ENCODE results near the gene CAPN9.
A peak's percentile ranks its signal among the peaks of the same experiment; 100 is the strongest.
"Not testable (repeated sequence)": the region's sequence is repeated elsewhere in the genome, so short reads cannot be mapped to it uniquely, and the experiment has no call there.

The CAPN9 gene

GRCh38 chr1:230747127-230747730 lies at the start of gene CAPN9:
TSS of gene CAPN9 (plus strand) at chr1:230747388. CDS start at chr1:230747497, 109 bp downstream.
- DNase-seq = no peak

- DNase-seq = no peak
Measured at GRCh38 chr1:230698130-230698529, 49.1 kb upstream of the CAPN9 start.

DNA sequence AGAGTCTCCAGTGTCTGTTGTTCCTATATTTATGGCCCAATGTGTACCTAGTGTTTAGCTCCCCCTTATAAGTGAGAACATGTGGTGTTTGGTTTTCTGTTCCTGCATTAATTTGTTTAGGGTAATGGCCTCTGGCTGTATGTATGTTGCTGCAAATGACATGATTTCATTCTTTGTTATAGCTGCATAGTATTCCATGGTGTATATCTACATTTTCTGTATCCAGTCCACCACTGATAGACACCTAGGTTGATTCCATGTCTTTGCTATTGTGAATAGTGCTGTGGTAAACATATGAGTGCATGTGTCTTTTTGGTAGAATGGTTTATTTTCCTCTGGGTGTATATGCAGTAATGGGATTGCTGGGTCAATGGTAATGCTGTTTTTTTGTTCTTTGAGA lies 48.2 kb upstream of the CAPN9 start:
- not testable (repeated sequence) for DNase-seq

DNA sequence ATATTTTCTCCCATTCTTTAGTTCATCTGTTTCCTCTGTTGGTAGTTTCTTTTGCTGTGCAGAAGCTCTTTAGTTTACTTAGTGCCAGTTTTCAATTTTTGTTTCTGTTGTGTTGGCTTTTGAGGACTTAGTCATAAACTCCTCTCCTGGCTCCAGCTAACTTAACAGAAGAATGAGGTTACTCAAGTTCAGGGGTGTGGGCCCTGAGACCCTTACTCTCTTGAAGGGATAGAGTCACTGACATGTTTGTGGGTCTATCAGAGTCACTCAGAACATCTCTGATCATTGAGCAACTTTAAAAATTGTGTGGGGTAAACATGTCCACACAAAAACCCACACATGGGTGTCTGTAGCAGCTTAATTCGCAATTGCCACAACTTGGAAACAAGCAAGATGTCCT lies 47.5 kb upstream of the CAPN9 start:
- no peak for DNase-seq

DNA sequence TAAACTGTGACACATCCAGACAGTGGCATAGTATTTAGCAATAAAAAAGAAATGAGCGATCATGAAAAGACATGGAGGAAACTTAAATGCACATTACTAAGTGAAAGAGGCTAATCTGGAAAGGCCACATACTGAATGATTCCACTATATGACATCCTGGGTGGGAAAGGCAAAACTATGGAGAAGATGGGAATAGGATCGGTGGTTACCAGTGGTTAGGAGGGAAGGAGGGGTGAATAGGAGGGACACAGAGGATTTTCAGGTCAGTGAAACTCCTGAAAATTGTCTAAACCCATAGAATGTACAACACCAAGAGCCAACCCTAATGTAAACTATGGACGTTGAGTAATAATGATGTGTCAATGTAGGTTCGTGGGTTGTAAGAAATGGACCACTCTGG lies 47.1 kb upstream of the CAPN9 start:
- no peak for DNase-seq

DNA sequence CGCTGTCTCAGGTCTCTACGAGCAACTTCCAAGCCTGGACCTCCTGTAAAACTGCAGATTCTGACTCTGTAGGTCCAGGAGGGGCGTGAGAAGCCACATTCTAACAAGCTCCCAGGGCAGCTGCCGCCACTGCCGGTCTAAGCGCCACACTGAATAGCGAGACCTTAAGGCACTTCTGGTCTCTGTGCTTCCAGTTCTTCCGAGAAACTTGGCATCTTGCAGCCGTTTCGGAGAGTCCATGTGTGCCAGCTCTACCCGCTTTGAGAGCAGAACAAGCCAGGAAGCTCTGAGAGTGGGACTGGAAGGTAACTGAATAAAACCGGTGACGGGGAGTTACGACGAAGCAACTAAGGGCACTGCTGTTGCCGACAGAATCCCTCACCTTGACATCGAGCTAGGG lies 45.8 kb upstream of the CAPN9 start:
- peak in 24 of 58 donors; percentile 21 to 79 (median 48) for DNase-seq

DNA sequence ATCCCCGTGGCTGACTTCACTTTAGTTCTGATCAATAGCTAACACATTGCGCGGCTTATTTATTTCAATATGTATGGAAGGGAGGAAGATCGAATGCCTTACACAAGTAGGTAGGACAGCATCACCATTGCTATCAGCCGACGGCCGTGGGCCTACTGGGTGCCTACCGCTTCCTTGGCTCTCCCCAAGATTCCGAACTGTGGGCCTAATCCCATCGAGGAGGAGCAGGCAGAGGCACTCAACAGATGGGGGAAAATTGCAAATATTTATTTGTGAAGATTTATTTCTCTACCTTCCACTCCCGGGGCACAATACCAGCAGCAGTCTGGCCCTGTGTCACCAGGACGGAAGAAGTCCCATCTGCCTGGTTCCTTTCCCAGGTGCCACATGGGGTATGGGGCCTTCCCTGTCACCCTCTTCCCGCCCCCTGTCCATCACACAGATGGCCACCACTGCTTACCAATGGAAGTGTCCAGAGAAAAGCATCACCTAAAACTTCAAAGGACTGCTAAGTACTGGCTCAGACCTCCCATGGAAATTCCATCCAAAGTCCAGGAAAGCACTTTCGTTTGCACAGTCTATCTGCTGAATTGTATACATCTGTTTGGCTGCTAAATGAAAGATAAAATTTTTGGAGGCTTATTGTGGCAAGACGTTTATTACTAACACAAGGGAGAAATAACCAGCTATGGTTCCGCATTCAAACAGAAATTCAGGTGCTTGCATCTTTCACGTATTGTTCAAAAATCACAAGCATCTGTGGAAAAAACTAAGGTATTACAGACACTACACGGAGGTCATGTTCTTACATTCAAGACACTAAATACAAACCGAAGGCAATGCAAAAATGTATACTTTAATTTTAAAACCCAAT lies 45.1 kb upstream of the CAPN9 start:
- no peak for DNase-seq

GRCh38 chr1:230702934-230703678 lies 44.1 kb upstream of the CAPN9 start:
- no peak for DNase-seq

DNA sequence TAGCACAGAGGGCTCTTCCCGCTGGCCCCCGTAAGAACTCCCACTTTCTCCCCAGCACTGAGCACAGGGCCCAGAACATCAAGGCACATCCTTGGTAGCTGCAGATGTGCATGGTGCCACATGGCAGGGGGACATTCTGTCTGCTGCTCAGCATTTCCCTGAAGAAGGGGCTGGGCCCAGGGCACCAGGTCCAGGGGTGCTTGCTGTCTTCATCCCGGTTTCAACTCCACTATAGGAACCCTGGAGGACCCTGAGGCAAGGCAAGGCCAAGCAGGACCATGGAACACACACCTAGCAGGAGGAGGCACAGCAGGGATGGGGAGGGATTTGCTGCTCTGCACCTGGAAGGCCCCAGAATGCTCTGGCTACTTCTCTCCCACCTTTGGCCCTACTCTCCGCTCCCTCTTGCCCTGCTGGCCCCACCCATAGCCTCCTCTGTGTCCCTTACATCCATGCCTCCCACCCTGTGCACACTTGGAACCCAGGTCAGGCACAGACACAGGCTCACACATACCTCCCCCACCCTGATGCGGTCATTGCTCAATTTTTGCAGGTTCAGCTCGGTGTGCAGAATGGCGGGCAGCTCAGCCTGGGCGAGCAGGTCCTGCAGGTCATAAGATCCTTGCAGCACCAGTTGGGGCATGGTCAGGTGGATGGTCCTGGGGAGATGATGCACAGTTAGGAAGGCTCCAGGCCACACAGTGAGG lies 43.4 kb upstream of the CAPN9 start:
- DNase-seq = no peak

DNA sequence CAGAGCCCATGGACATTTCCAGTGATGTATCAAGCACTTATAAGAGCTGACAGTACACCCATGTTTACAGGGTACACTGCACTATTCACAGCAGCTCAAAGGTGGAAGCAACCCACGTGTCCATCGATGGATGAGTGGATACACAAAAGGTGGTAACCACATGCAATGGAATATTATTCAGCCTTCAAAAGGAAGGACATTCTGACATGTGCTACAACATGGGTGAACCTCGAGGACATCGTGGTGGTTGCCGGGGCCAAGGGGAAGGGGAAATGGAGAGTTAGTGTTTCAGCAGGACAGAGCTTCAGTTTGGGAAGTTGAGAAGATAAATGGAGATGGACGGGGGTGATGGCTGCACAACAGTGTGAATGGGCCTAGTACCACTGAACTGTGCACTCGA lies 42.4 kb upstream of the CAPN9 start:
- DNase-seq = no peak

- DNase-seq = no peak
Measured at GRCh38 chr1:230705289-230706019, 41.7 kb upstream of the CAPN9 start.

- DNase-seq = no peak
Measured at GRCh38 chr1:230706020-230706699, 41.0 kb upstream of the CAPN9 start.

GRCh38 chr1:230706887-230707731 lies 40.1 kb upstream of the CAPN9 start:
- DNase-seq = peak in 1 of 58 donors; percentile 11

- DNase-seq = no peak
Measured at GRCh38 chr1:230707732-230708630, 39.2 kb upstream of the CAPN9 start.

DNA sequence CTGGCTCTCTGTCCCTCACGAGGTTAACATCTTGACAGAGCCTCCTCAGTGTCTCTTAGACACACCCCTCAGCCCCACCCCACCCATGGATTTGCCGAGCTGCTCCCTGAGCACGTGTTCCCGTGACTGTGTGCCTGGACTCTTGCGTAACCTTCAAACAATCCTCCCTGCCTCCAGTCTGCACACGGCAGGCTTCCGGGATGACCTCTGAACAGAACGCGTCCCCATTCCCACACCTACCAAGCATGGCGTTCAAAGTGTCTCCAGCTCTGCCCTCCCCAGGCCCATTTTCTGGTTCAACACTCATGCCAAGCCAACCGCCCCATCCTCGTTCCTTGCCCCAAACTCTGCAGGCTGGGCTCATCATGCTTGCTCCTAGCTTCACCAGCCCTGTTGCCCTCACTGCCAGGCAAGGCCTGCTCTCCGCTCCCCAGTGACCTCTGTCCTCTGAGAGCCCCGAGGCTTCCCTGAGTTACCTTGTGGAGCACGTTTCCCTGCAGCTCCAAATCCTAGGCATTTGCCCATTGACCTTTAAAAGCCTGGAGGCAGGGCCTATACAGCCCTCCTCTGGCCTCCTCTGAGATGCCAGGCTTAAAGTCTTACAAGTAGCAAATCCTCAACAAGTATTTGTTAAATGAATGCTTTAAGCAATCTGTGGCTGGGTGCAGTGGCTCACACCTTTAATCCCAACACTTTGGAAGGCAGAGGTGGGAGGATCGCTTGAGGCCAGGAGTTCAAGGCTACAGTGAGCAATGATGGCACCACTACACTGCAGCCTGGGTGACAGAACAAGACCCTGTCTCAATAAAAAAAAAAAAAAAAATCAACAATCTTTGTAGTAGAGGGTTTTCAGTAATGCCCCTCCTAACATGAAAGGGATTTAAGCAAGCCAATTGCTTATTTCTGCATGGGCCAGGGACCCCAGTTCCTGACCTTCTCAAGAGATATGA lies 38.3 kb upstream of the CAPN9 start:
- peak in 3 of 58 donors; percentile 27 to 48 (median 40) for DNase-seq

DNA sequence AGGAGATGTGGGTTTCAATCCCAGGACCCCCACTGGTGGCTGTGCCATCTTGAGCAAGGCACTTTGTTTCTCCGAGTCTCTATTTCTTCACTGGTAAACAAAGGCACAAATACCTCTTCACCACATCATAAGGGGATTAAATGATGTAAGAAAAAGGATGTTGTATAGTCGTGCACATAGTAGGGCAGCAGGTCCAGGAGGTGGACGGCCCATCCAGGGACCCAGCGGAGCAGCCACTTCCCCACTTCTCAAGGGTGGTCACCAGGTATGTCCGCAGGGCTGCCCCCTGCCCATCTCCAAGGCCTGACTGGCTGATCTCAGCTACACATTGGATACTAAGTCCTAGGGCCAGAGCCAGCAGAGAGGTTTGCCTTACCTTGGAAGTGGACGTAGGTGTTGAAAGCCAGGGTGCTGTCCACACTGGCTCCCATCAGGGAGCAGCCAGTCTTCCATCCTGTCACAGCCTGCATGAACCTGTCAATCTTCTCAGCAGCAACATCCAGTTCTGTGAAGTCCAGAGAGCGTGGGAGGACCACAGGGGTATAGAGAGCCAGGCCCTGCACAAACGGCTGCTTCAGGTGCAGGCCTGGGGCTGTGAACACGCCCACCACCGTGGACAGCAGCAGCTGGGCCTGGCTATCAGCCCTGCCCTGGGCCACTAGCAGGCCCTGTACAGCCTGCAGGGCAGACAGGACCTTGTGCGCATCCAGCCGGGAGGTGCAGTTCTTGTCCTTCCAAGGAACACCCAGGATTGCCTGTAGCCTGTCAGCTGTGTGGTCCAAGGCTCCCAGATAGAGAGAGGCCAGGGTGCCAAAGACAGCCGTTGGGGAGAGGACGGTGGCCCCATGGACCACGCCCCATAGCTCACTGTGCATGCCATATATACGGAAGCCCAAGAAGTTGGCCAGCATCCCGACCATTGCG lies 37.3 kb upstream of the CAPN9 start:
- DNase-seq = no peak

Measured in anterior cingulate cortex (tissue), 58 donors.